ENCODE data around the gene SFTPA1.
"Not testable (repeated sequence)": the region's sequence is repeated elsewhere in the genome, so short reads cannot be mapped to it uniquely, and the experiment has no call there.

DNA sequence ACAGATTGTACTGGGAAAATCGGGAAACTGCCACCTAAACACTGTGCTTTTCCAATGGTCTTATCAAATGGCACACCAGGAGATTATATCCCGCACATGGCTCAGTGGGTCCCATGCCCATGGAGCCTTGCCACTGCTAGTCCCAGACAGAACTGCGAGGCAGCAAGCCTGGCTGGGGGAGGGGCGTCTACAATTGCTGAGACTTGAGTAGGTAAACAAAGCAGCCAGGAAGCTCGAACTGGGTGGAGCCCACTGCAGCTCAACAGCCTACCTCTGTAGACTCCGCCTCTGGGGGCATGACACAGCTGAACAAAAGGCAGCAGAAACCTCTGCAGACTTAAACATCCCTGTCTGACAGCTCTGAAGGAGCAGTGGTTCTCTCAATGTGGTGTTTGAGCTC, 40.1 kb upstream of the SFTPA1 start:
- TF ChIP-seq, protein P1, sequence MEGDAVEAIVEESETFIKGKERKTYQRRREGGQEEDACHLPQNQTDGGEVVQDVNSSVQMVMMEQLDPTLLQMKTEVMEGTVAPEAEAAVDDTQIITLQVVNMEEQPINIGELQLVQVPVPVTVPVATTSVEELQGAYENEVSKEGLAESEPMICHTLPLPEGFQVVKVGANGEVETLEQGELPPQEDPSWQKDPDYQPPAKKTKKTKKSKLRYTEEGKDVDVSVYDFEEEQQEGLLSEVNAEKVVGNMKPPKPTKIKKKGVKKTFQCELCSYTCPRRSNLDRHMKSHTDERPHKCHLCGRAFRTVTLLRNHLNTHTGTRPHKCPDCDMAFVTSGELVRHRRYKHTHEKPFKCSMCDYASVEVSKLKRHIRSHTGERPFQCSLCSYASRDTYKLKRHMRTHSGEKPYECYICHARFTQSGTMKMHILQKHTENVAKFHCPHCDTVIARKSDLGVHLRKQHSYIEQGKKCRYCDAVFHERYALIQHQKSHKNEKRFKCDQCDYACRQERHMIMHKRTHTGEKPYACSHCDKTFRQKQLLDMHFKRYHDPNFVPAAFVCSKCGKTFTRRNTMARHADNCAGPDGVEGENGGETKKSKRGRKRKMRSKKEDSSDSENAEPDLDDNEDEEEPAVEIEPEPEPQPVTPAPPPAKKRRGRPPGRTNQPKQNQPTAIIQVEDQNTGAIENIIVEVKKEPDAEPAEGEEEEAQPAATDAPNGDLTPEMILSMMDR (conservative IDR thresholded peaks at IDR 0.05; ENCODE audit: low read depth, low read length): not testable (repeated sequence)
- TF ChIP-seq EZH2phosphoT487 (IDR thresholded peaks at IDR 0.05; ENCODE audit: borderline replicate concordance, low read length): not testable (repeated sequence)

All from PC-3 (cell line).